GM19455 (cell line): Measurements from ENCODE around the gene FNIP2.

Experiments
- ATAC-seq: cut with Tn5 transposase; IDR thresholded peaks from one replicate; pipeline ENCODE4 v1.9.1; 2021; ENCODE audit not compliant: unreplicated experiment

FNIP2 gene

GRCh38 chr4:158760866-158761265, 8.0 kb upstream of the FNIP2 start:
- no peak for ATAC-seq

- ATAC-seq: no peak
Observed at GRCh38 chr4:158762553-158762952, 6.3 kb upstream of the FNIP2 start.

- ATAC-seq: no peak
Observed at GRCh38 chr4:158763462-158763861, 5.4 kb upstream of the FNIP2 start.

GRCh38 chr4:158766434-158767044, 2.3 kb upstream of the FNIP2 start:
- no peak for ATAC-seq

GRCh38 chr4:158767451-158767850, 1.4 kb upstream of the FNIP2 start:
- no peak for ATAC-seq

GRCh38 chr4:158769175-158769921, 522 bp downstream of the FNIP2 start:
- ATAC-seq: peak; percentile 43

GRCh38 chr4:158770671-158771070, 1.8 kb downstream of the FNIP2 start:
- ATAC-seq: no peak

- ATAC-seq: no peak
Observed at GRCh38 chr4:158771776-158772175, 3.0 kb downstream of the FNIP2 start.

GRCh38 chr4:158775091-158775651, 6.3 kb downstream of the FNIP2 start:
- ATAC-seq: no peak

- ATAC-seq: no peak
Observed at GRCh38 chr4:158776106-158776505, 7.3 kb downstream of the FNIP2 start.

GRCh38 chr4:158777423-158778155, 8.8 kb downstream of the FNIP2 start:
- peak; percentile 23 for ATAC-seq

- ATAC-seq: peak; percentile 99
Observed at GRCh38 chr4:158778156-158778711, 9.4 kb downstream of the FNIP2 start.

- no peak for ATAC-seq
Observed at GRCh38 chr4:158778712-158779111, 9.9 kb downstream of the FNIP2 start.

GRCh38 chr4:158781963-158782362, 13.1 kb downstream of the FNIP2 start:
- no peak for ATAC-seq

- ATAC-seq: peak; percentile 30
Observed at GRCh38 chr4:158782551-158783360, 13.9 kb downstream of the FNIP2 start.

GRCh38 chr4:158783785-158784184, 15.0 kb downstream of the FNIP2 start:
- ATAC-seq: no peak

GRCh38 chr4:158785718-158786117, 16.9 kb downstream of the FNIP2 start:
- ATAC-seq: no peak

GRCh38 chr4:158786121-158786601, 17.3 kb downstream of the FNIP2 start:
- ATAC-seq: no peak

- no peak for ATAC-seq
Observed at GRCh38 chr4:158786955-158787354, 18.1 kb downstream of the FNIP2 start.

GRCh38 chr4:158787709-158788475, 19.1 kb downstream of the FNIP2 start:
- no peak for ATAC-seq
